Astrocyte (in vitro differentiated cells and primary cell): Measurements from ENCODE around the gene AKR1B15. TPM values are rescaled to one million over a fixed set of nuclear protein-coding genes. Genes with fewer than 3 reads are reported as not detected.
"Not testable (repeated sequence)": the region's sequence is repeated elsewhere in the genome, so short reads cannot be mapped to it uniquely, and the experiment has no call there.

Experiments used
- DNase-seq: peaks from one replicate; pipeline ENCODE4 v3.0.0-alpha.2; 2010; ENCODE audit warnings: low read depth
- FAIRE-seq: peaks from 2 replicates; lab custom pipeline; 2011; peaks lifted over from hg19 to GRCh38; lab: Jason Lieb, UNC
- H2AFZ ChIP-seq: 2 replicates; pipeline ENCODE4 v1.6.0; 2012; ENCODE audit warnings: low read depth, low read length, inconsistent platforms
- H3K27ac ChIP-seq: 2 replicates; pipeline ENCODE4 v1.5.1; 2011; ENCODE audit warnings: low read depth, low read length, inconsistent platforms
- H3K27me3 ChIP-seq: 2 replicates; pipeline ENCODE4 v1.6.0; 2011; ENCODE audit warnings: low read length, inconsistent platforms; ENCODE audit not compliant: insufficient read depth
- H3K36me3 ChIP-seq: 2 replicates; pipeline ENCODE4 v1.5.1; 2011; ENCODE audit warnings: low read length, inconsistent platforms; ENCODE audit not compliant: insufficient read depth
- H3K4me1 ChIP-seq: 2 replicates; pipeline ENCODE4 v1.5.1; 2011; ENCODE audit warnings: low read length, inconsistent platforms; ENCODE audit not compliant: insufficient read depth
- H3K4me2 ChIP-seq: 2 replicates; pipeline ENCODE4 v1.6.0; 2012; ENCODE audit warnings: low read length, inconsistent platforms
- H3K4me3 ChIP-seq: 2 replicates; pipeline ENCODE4 v1.5.1; 2011; ENCODE audit warnings: low read depth, mild to moderate bottlenecking, low read length, inconsistent platforms; ENCODE audit not compliant: insufficient read depth
- H3K79me2 ChIP-seq: 2 replicates; pipeline ENCODE4 v1.6.0; 2012; ENCODE audit warnings: mild to moderate bottlenecking, low read length, inconsistent platforms; ENCODE audit not compliant: insufficient read depth
- H3K9ac ChIP-seq: 2 replicates; pipeline ENCODE4 v1.6.0; 2012; ENCODE audit warnings: mild to moderate bottlenecking, low read length, inconsistent platforms
- H3K9me3 ChIP-seq: 2 replicates; pipeline ENCODE4 v1.5.1; 2012; ENCODE audit warnings: low read depth, mild to moderate bottlenecking, low read length, inconsistent platforms; ENCODE audit not compliant: insufficient read depth
- H4K20me1 ChIP-seq: 2 replicates; pipeline ENCODE4 v1.6.0; 2012; ENCODE audit warnings: low read length, inconsistent platforms; ENCODE audit not compliant: insufficient read depth
- H3K27ac Mint-ChIP-seq: one replicate; pipeline ENCODE4 v1.8.0; 2021; ENCODE audit warnings: mild to moderate bottlenecking, mixed read lengths; ENCODE audit not compliant: unreplicated experiment
- H3K27me3 Mint-ChIP-seq: one replicate; pipeline ENCODE4 v1.8.0; 2021; ENCODE audit warnings: low read depth, mixed read lengths; ENCODE audit not compliant: unreplicated experiment
- H3K36me3 Mint-ChIP-seq: one replicate; pipeline ENCODE4 v1.8.0; 2021; ENCODE audit warnings: low read depth, mixed read lengths; ENCODE audit not compliant: unreplicated experiment
- H3K4me1 Mint-ChIP-seq: one replicate; pipeline ENCODE4 v1.8.0; 2021; ENCODE audit warnings: low read depth, mixed read lengths; ENCODE audit not compliant: unreplicated experiment
- H3K4me3 Mint-ChIP-seq: one replicate; pipeline ENCODE4 v1.8.0; 2021; ENCODE audit warnings: mild to moderate bottlenecking, moderate library complexity, mixed read lengths; ENCODE audit not compliant: unreplicated experiment
- H3K9me3 Mint-ChIP-seq: one replicate; pipeline ENCODE4 v1.8.0; 2021; ENCODE audit warnings: mild to moderate bottlenecking, mixed read lengths; ENCODE audit not compliant: unreplicated experiment
- CTCF ChIP-seq: IDR thresholded peaks from 2 replicates; pipeline ENCODE4 v1.5.1; 2011; ENCODE audit warnings: low read depth, mild to moderate bottlenecking, inconsistent platforms, low read length, moderate library complexity; ENCODE audit not compliant: insufficient read depth
- EZH2 ChIP-seq: IDR thresholded peaks from 2 replicates; pipeline ENCODE4 v1.6.1; 2012; ENCODE audit warnings: mild to moderate bottlenecking, low read length, inconsistent platforms; ENCODE audit not compliant: insufficient read depth
- total RNA-seq: library from RNA; stranded (reverse); gene quantifications from 2 replicates; pipeline ENCODE4 v1.2.1, GENCODE V29; 2021

The AKR1B15 gene
- total RNA-seq, 1 donor from 2014 or later, result not detected

GRCh38 chr7:134534633-134535032 lies 14.3 kb upstream of the AKR1B15 start:
- no peaks in the 10 kb centered on the region for H3K9me3 ChIP-seq
- no peak for FAIRE-seq
- no peaks in the 10 kb centered on the region for H3K27me3 ChIP-seq
- H3K27ac Mint-ChIP-seq, result no peak overlapping the region
- no peaks in the 10 kb centered on the region for H3K36me3 Mint-ChIP-seq
- DNase-seq, result no peak
- H3K4me2 ChIP-seq, result no peak overlapping the region
- H3K4me3 Mint-ChIP-seq, result no peak overlapping the region
- H3K79me2 ChIP-seq, result no peaks in the 10 kb centered on the region
- H3K36me3 ChIP-seq, result no peaks in the 10 kb centered on the region
- no peak for TF ChIP-seq EZH2
- TF ChIP-seq CTCF, result no peak
- no peaks in the 10 kb centered on the region for H3K4me1 ChIP-seq
- no peaks in the 10 kb centered on the region for H4K20me1 ChIP-seq
- no peaks in the 10 kb centered on the region for H3K9me3 Mint-ChIP-seq
- no peak overlapping the region for H3K27ac ChIP-seq
- H2AFZ ChIP-seq, result no peak overlapping the region
- peaks cover 7% of the 10 kb centered on the region for H3K4me1 Mint-ChIP-seq
- no peak overlapping the region for H3K4me3 ChIP-seq
- H3K27me3 Mint-ChIP-seq, result peaks cover 18% of the 10 kb centered on the region
- no peak overlapping the region for H3K9ac ChIP-seq

- H3K36me3 Mint-ChIP-seq, result no peaks in the 10 kb centered on the region
- Histone ChIP-seq H3K4me1 (no peaks in the 10 kb centered on the region), H3K27ac (no peak overlapping the region), H2AFZ (no peak overlapping the region), H3K79me2 (no peaks in the 10 kb centered on the region), H3K36me3 (no peaks in the 10 kb centered on the region), H3K4me3 (no peak overlapping the region), H3K4me2 (no peak overlapping the region), H3K9me3 (no peaks in the 10 kb centered on the region), H3K9ac (no peak overlapping the region), H4K20me1 (no peaks in the 10 kb centered on the region), H3K27me3 (peaks cover 2% of the 10 kb centered on the region)
- FAIRE-seq, result no peak
- no peak for TF ChIP-seq EZH2
- TF ChIP-seq CTCF, result no peak
- peaks cover 15% of the 10 kb centered on the region for H3K27me3 Mint-ChIP-seq
- no peaks in the 10 kb centered on the region for H3K9me3 Mint-ChIP-seq
- H3K4me3 Mint-ChIP-seq, result no peak overlapping the region
- peaks cover 7% of the 10 kb centered on the region for H3K4me1 Mint-ChIP-seq
- no peak for DNase-seq
- H3K27ac Mint-ChIP-seq, result no peak overlapping the region
These were observed 13.5 kb upstream of the AKR1B15 start for GRCh38 chr7:134535272-134535918.

- Mint-ChIP-seq H3K9me3 (no peaks in the 10 kb centered on the region), H3K4me1 (peaks cover 7% of the 10 kb centered on the region), H3K27ac (no peak overlapping the region), H3K27me3 (peaks cover 17% of the 10 kb centered on the region), H3K36me3 (no peaks in the 10 kb centered on the region), H3K4me3 (no peak overlapping the region)
- FAIRE-seq (no peak), DNase-seq (no peak)
- Histone ChIP-seq H3K27ac (no peak overlapping the region), H3K4me1 (no peaks in the 10 kb centered on the region), H4K20me1 (no peaks in the 10 kb centered on the region), H2AFZ (no peak overlapping the region), H3K4me2 (no peak overlapping the region), H3K9me3 (no peaks in the 10 kb centered on the region), H3K36me3 (no peaks in the 10 kb centered on the region), H3K27me3 (peaks cover 4% of the 10 kb centered on the region), H3K9ac (no peak overlapping the region), H3K79me2 (no peaks in the 10 kb centered on the region), H3K4me3 (no peak overlapping the region)
- TF ChIP-seq CTCF (no peak), EZH2 (no peak)
These were observed 13.0 kb upstream of the AKR1B15 start for GRCh38 chr7:134535919-134536299.

GRCh38 chr7:134536558-134536957 lies 12.4 kb upstream of the AKR1B15 start:
- not testable (repeated sequence) for FAIRE-seq, H3K4me1 Mint-ChIP-seq, H3K36me3 Mint-ChIP-seq

More at GRCh38 chr7:134536558-134536957, 12.4 kb upstream of the AKR1B15 start:
- H3K4me3 Mint-ChIP-seq, H2AFZ ChIP-seq, H3K4me1 ChIP-seq, H3K27ac Mint-ChIP-seq, H3K9ac ChIP-seq, H3K79me2 ChIP-seq, H3K27ac ChIP-seq, H3K4me2 ChIP-seq, DNase-seq, H3K36me3 ChIP-seq, H3K9me3 ChIP-seq, H3K4me3 ChIP-seq, H3K27me3 ChIP-seq, H4K20me1 ChIP-seq, H3K9me3 Mint-ChIP-seq: not testable (repeated sequence)
- peaks cover 20% of the 10 kb centered on the region for H3K27me3 Mint-ChIP-seq
